NCI-H1092 (cell line): ENCODE measurements around the gene PPP1R7.

Source experiments
- DNase-seq: peaks from one replicate; lab custom pipeline; 2025; lab: John Stamatoyannopoulos, UW

Gene PPP1R7

DNA sequence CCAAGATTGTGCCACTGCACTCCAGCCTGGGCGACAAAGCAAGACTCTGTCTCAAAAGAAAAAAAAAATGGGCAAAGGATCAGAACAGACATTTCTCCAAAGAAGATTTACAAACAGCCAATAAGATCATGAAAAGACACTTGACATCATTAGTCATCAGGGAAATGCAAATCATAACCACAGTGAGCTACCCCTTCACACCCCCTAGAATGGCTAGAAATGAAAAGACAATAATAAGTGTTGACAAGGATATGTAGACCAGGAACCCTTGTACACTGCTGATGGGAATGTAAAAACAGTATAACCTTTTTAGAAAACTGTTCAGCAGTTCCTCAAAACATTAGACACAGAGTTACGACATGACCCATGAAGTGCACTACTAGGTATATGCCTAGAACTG is 29.8 kb upstream of the PPP1R7 start:
- DNase-seq: no peak

DNA sequence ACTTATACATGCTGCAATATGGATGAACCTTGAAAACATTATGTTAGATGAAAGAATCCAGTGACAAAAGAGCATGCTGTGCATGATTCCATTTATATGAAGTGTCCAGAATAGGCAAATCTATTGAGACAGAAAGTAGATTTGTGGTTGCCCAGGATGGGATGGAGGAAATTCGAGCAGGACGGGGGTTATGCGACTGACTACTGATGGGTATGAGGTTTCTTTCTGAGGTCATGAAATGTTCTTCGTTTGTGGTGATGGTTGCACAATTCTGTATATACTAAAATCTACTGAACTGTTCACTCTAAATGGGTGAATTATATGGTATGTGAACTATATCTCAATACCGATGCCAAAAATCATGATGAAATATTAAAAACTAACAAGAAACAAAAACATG is 29.3 kb upstream of the PPP1R7 start:
- no peak for DNase-seq

DNA sequence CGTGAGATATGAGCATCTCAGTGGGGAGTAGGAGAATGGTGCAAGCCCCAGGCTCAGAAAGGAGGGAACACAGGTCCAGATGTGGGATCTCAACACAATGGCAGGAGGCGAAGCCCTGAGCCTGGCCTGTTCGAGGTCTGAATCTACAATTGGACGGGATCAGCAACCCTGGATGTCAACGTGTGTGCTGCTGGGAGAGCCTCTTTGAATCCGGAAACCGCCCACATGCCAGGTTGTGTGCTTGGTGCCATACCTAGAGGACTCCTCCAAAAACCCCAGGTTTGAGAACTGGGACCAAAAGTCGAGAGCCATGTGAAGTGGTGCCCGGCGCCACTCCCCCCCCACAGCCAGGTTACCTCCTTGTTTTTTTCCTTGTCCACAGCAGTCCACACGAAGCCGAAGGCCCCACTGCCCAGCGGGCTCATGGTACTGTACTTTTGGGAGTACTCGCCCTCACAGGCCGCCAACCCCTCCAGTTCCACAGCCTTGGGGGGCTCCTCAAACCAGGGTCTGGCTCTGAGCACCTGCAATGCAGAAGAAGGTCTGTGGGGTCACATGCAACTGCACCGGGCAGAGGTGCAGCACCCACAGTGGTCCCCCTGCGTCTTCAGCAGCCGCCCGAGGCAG is 27.8 kb upstream of the PPP1R7 start:
- no peak for DNase-seq

DNA sequence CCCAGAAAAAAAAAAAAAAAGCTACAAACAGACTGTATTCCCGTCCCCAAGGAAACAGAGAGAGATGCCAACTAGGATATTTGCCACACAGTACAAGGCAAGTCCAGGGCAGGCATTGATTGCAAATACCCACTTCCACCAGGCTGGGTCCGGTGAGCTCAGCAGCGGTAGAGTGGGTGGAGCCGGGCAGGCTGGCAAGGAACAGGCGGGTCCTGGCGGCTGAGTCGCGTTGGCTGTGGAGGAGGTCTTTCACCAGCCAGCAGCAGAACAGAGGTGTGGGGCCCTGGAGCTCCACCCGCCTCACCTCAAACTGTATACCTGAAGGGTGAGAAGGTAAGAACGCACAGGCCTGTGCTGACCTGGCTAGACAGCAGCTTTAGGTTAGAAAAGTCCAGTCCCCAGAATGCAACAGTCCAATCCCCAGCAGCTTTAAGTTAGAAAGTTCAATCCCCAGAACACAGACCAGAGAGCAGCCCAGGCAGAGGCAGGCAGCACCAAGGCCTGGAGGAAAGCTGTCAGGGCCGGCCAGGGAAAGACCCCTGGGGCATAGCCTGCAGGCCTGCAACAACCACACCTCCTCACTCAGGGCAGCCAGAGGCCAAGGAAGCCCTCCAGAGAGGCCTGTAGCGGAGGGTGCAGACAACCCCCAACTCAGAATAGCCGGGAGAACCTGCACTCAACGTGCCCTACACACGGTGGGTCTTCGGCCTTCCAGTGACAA is 26.3 kb upstream of the PPP1R7 start:
- DNase-seq: no peak

DNA sequence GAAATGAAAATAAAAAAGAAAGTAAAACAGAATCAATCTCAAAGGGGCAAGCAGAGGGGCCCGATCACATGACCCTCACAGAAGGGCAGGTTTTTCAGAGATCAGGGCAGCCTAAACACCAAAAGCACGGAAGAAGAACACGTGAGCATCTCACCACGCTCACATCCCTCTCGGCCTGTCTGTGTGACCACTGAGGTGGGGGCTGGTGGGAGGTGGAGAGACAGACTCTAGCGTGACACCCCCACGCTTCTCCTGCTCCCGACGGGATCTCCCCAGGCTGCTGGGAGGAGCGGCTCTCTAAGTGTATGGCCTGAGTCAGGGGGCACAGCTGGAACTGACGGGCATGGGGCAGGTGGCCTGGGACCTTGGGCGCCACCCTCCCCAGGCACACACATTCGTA is 24.6 kb upstream of the PPP1R7 start:
- no peak for DNase-seq

DNA sequence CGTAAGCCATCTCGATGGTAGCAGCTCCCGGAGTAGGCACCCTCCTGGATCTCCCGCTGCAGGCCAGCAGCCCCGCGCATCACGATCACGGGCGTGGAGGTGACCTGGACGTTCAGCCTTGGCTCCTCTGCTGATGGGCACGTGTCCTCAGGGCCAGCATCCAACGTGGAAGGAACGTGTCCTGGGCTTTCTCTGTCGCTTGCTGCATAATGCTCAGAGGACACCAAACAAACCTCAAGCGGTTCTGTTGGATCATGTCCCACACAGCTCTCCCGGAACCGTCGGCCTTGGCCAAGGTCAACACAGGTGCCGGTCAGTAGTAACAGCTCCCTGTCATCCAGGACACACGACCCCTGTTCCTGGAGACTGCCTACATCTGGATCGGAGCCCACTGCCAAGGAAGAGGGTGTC is 24.1 kb upstream of the PPP1R7 start:
- no peak for DNase-seq

DNA sequence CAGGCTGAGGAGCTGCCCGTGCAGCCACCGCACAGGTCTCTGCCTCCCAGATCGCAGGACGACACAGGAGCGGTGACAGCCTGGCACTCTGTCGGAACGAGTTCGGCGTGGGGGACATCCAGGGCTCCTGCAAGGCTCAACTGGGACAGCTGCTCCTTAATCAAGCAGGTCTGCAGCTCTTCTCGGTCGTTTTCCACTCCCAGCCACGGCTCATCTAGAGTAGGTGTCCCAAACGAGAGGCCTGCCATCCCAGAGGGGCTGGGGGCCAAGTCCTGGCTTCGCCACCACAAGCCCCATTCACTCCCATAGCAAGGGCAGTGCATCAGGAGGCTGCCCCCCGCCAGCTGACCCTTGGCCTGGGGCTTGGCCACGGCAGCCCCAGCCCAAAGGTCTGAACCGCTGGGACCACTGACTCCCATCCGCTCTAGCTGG is 23.5 kb upstream of the PPP1R7 start:
- no peak for DNase-seq

DNA sequence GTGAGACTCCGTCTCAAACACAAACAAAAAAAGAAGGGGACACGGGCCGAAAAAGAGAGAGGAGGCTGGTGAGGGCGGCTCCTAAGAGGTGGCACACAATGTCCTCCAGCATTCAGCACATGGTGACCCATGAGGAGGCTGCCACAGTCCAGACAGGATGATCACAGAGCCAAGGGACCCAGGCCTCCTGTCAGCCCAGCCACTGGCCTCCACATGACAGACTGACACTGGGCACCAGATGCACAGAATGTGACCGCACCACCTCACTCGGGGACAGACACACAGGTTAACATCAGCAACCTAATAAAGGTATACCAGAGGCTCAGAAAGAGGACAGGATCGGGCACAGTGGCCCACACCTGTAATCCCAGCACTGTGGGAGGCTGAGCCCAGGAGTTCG is 22.0 kb upstream of the PPP1R7 start:
- no peak for DNase-seq

DNA sequence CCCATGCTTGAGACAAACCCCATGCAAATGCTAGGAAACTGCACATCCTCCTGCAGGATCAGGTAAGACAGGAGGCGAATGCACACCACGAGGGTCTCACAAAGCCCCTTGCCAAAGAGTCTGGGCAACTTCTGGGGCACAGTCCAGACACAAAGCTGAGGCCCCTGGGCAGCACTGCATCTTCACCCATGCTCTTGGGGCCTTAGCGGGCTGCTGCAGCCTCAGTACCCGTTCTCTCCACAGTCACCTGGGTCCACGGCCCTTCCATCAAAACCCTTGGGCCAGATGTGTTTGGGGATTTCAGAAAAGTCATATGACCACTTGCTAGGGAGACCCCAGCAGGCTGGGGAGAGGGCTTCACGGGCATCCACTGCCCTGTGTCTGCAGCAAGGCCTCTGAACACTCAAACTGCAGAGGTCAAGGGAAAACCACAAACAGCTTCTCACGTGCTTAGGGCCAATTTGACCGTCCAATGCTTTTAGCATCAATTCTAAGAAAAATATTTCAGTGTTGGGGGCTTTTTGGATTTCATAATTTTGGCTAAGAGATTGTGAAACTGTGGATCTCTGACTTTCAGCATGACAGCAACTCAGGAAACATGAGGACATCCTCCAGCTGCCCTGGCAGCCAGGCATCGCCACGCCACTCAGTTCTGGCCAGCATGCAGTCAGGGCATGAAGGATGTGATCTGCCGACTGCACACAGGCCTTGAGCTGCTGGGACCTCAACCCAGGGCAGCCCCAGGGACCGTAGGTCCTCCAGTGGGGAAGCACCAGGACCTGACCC is 21.0 kb upstream of the PPP1R7 start:
- DNase-seq: no peak

DNA sequence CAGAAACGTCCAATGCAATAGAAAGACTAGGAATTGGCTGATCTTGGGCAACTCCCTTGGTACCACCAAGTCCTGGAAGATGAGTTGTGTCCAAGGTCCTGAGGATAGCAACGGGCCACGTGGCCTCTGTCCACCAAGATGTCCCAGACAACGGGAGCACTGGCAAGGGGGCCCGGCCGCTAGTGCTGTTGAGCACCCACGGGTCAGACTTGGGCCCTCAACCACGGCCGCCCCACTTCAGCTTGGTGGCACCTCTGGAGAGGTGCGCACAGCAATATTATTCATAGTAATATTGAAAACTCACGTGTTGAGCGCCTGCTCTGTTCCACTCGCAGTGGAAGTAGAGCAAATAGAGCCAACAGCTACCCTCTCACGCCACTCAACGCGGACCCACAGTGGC is 20.0 kb upstream of the PPP1R7 start:
- no peak for DNase-seq

DNA sequence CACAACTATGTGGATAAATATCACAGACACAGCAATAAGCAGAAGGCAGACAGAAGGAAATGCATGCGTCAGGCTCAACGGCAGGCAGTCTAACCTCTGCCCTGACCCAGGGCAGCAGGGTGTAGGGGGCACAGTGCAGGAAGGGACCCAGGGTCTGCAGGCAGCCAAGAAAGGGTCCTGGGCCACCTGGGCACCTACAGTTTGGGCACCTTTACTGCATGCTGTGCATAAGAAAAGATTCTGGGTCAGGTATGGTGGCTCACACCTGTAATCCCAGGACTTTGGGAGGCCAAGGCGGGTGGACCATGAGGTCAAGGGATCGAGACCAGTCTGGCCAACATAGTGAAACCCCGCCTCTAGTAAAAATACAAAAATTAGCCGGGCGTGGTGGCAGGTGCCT is 18.7 kb upstream of the PPP1R7 start:
- no peak for DNase-seq

DNA sequence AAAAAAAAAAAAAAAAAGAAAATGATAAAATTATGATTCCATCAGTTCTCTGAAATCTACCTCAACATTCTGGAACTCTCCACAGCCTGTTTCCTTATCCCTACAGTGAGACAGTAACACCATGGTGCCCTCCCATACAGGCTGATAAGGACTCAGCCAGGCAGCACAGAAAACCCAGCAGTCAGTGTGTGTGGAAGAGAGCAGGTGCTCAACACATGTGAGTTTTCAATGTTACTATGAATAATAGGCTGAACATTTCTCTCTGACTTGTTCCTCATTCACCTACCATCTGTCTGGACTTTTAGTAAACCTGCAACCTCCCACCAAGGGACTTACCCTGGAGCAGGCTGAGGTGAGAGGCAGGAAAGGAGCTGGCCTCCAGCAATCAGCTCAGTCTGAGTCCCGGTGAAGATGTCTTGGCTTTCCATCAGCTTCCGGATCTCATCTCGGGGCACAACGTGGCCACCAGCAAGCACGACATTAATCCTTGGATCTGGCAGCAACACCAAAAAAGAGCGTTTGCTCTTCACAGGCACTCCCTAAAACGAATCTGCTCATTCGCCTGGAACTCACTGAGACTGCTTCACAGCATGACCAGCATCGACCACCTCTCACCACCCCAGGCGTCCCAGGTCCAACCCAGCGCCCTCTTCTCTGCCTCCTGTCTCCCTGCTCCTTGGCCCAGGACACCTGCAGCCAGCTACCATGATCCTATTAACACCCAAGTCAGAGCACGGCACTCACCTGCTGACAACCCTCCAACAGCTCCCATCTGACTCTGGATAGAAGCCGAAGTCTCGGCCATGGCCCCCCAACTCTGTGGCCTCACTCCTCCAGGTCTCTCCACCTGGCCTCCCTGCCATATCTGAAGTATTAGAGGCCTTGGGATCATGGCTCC is 17.5 kb upstream of the PPP1R7 start:
- no peak for DNase-seq

DNA sequence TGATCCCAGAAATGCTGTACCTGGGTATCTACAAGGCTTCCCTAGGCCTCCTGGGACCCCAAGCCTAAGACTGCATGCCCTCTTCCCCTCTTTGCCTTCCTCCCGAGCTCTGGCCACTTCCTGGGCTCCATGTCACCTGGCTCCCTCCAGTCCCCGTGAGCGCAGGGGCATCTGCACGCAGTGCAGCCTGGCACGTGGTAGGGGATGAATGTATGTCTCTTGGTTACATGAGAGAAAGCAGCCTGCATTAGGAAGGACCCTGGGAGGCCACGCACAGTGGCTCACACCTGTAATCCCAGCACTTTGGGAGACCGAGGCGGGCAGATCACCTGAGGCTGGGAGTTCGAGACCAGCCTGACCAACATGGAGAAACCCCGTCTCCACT is 16.8 kb upstream of the PPP1R7 start:
- DNase-seq: no peak

DNA sequence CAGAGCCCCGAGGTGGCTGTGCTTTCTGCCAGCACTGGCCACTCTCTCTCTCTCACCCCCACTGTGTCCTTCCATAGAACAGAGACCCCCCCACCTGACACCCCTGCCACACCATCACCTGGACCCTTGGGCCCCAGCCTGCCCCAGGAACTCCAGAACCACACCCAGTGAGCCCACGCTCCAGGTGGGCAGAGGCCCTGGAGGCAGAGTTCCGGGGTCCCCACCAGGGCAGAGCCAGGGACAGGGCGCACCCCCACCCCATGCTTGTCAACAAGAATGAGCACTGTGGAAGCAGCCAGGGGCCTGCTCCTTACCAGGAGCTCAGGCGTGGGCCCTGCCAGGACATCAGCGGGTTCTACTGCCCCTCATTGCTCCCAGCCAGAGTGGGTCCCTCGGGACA is 15.6 kb upstream of the PPP1R7 start:
- no peak for DNase-seq

DNA sequence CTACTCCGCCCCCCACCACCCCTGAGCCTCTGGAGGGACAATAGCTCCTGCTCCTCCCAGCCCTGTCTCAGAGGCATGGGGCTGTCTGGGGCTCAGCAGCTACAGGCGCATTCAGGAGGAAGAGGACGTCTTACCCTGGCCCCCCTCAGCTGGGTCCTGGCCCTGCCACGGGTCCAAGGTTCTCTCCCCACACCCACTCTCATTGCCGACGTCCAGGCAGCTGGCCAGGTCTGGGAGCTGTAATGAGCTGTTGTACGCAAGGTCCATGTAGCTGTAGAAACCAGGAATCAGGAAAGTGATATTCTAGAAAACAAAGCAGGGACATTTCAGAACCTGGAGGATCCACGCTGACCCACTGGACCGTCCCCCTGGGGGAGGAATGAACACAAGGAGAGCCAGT is 14.5 kb upstream of the PPP1R7 start:
- no peak for DNase-seq

DNA sequence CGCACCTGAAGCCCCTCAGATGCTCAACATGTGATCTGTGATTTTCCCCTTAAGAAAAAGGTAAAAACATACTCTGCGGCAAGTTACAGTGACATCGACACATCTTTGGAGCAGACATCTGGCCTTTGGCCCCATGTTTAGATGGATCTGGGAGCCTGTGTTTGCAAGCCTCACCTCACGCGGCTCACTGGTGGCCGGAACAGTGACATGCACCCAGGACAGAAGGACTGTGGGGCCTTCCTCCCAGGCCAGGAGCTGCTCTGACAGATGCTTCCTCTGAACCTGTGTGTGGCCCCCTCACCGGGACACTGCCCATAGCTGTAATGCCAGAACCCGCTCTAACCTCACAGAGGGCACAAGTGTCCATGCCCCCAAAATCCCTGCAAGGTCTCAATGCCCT is 14.1 kb upstream of the PPP1R7 start:
- DNase-seq: no peak

DNA sequence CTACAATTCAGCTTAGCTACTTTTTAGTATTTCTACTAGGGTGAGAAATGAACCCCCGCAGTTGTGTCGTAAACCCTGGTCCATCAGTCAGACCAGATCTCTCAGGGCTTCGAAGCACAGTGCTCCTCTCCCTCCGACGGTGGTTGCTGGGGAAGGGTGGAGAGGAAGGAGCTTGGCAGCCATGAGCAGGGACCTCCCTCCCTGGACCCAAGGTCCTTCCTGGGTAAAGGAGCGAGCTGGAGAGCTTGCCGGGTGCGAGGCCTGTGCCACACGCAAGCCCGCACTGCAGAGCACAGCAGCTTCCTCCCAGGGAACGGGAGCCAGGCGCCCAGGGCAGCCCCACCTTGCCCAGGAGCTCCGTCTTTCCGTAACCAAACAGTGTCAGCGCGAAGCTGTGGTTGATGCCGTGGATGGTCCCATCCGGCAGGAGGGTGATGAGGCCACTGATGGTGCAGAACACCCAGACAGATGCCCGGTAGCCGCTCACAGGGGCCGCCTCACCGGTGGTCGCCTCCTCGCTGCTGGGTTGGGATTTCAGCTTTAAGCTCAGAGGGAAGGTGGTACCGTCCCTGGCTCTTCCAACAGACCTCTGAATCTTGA is 13.5 kb upstream of the PPP1R7 start:
- DNase-seq: no peak

DNA sequence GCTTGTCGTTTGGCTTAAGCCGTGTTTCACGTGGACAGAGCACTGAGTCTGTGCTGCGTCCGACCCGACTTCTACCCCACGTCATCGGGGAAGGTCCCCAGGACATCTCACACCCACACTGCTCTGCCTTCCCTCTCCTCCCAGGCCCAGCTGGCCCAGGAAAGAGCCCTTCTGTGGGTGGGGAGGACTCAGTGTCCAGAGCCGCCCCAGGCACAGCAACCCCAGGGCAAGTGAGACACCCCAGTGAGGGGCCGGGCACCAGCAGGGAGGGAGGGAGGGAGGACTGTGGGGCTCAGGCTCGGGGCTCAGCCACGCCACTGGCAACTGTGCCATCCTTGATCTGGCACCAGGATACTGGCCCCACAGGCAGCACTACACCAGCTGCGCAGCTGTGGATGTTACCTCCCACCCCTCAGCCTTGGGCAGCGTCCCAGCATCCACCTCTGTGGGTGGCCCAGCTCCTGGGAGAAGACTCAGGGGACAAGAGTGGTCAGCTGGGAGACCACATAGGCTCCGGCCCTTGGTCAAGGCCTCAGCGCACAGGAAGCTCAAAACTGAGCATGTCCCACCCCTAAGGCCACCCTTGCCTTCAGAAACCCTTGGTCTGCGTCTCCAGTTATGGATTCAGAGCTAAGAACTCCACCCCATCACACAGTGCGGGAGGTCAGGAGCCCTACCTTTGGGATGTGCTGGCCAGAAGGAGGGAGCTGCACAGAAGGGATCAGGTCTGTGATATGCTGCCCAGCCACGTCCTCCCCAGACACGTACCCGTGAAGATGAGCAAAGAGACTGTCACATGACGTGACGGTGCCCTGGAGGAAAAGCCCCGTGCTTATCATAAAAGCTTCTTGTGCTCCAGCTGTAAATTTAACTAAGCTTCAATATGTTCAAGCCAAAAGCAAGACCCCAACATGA is 12.7 kb upstream of the PPP1R7 start:
- DNase-seq: no peak

DNA sequence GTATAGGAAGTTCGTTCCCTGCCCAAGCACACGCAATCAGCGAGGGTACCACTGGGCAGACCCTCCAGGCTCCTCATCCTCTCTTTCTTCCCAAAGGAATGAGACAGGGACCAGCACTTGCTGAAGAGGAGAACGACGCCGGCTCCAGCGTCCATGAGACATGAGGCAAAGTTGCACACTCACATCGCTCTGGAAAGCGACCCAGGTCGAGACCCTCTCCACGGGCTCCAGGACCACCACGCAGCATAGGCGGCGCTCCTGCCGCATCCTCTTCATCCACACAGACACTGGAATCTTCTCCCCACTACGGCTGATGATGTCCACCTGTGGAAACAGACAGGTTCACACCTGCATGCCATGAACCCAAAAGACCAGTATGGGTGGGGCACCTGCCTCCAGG is 11.8 kb upstream of the PPP1R7 start:
- DNase-seq: no peak

DNA sequence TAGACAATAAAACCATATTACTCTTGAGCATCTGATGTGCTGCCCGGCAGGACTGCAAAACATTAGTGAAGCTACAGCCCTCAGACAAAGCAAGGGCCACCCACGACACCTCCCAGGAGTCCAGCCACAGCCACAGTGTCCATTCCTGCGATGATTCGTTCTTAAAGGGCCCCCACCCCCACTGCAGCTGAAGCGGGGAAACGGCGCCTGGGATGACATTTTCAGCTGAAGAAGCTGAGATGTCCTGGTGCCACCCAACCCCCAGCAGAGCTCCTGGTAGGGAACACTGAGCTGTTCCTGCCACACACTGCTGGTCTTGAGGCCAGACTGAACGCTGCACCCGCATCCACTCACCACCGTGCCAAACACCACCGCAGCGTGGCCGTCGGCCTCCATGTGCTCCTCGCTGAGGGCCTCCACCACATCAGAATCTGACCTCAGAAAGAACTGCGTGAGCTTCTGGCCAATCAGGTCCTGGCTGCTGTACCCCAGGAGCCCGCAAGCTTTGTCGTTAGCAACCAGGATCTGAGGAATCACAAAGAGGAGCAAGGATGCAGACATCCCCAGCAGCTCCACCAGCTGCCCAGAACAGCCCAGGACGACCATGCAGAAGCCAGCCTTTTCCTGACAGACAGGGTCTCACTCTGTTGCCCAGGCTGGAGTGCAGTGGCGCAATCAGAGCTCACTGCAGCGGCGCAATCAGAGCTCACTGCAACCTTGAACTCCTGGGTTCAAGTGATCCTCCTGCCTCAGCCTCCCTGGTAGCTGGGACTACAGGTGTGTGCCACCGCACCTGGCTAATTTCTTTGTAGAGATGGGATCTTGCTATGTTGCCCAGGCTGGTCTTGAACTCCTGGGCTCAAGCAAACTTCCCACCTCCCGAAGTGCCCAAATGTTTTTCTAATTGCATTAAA is 10.5 kb upstream of the PPP1R7 start:
- no peak for DNase-seq
